ENCODE measurements around the gene RMC1.

RMC1 gene

DNA sequence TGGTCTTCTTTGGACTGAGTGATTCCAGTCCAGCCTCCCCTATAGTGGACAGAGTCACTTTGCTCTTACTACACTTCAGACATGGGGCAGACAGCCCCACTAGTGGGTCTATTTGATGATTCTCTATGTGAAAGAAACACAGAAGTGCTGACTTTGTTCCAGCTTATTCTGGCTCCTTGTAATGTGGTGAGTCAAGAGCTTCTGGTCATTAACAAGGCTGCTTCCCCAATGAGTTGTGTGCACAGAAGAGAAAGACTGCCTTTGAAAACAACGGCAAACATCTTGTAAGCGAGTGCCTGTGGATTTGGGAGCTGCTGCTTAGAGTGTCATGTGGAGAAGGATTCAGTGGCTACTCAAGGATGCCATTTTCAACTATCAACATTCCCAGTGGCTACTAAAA is 39.1 kb downstream of the RMC1 start:
- in situ Hi-C loops (cut with MboI; ENCODE audit: low sequenced_read_pairs, unreplicated experiment), result no loop called here
- TF ChIP-seq, protein P1, sequence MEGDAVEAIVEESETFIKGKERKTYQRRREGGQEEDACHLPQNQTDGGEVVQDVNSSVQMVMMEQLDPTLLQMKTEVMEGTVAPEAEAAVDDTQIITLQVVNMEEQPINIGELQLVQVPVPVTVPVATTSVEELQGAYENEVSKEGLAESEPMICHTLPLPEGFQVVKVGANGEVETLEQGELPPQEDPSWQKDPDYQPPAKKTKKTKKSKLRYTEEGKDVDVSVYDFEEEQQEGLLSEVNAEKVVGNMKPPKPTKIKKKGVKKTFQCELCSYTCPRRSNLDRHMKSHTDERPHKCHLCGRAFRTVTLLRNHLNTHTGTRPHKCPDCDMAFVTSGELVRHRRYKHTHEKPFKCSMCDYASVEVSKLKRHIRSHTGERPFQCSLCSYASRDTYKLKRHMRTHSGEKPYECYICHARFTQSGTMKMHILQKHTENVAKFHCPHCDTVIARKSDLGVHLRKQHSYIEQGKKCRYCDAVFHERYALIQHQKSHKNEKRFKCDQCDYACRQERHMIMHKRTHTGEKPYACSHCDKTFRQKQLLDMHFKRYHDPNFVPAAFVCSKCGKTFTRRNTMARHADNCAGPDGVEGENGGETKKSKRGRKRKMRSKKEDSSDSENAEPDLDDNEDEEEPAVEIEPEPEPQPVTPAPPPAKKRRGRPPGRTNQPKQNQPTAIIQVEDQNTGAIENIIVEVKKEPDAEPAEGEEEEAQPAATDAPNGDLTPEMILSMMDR (IDR thresholded peaks at IDR 0.05; ENCODE audit: borderline replicate concordance, control extremely low read depth, extremely low read depth, insufficient read depth, missing control alignments), result no peak
- no peak for DNase-seq (ENCODE audit: low spot score)

DNA sequence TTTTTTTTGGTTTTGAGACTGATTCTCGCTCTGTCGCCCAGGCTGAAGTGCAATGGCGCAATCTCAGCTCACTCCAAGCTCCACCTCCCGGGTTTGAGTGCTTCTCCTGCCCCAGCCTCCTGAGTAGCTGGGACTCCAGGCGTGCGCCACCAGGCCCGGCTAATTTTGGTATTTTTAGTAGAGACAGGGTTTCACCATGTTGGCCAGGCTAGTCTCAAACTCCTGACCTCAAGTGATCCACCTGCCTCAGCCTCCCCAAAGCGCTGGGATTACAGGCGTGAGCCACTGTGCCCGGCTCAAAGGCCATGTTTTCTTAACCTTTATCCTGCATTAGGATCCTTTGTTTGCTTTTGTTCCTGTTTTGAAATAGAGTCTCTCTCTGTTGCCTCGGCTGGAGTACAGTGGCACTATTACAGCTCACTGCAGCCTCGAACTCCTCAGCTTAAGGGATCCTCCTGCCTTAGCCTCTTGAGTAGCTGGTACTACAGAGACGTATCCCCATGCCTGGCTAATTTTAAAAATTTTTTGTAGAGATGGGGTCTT is 42.0 kb downstream of the RMC1 start:
- in situ Hi-C loops (cut with MboI; ENCODE audit: low sequenced_read_pairs, unreplicated experiment), result no loop called here
- no peak for DNase-seq (ENCODE audit: low spot score)
- TF ChIP-seq, protein P1 (IDR thresholded peaks at IDR 0.05; ENCODE audit: borderline replicate concordance, control extremely low read depth, extremely low read depth, insufficient read depth, missing control alignments), result no peak

DNA sequence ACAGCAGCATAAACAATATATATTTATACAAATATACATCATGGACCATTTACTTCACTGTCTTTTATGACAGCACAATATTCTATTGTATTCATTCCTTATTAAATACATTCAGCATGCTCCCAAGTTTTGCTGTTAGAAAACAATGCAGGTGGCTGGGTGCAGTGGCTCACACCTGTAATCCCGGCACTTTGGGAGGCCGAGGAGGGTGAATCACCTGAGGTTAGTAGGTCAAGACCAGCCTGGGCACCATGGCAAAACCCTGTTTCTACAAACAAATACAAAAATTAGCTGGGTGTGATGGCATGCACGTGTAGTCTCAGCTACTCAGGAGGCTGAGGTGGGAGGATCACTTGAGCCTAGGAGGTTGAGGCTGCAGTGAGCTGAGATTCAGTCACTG is 44.0 kb downstream of the RMC1 start:
- in situ Hi-C loops (cut with MboI; ENCODE audit: low sequenced_read_pairs, unreplicated experiment), result no loop called here
- no peak for DNase-seq (ENCODE audit: low spot score)
- TF ChIP-seq, protein P1 (IDR thresholded peaks at IDR 0.05; ENCODE audit: borderline replicate concordance, control extremely low read depth, extremely low read depth, insufficient read depth, missing control alignments), result no peak

DNA sequence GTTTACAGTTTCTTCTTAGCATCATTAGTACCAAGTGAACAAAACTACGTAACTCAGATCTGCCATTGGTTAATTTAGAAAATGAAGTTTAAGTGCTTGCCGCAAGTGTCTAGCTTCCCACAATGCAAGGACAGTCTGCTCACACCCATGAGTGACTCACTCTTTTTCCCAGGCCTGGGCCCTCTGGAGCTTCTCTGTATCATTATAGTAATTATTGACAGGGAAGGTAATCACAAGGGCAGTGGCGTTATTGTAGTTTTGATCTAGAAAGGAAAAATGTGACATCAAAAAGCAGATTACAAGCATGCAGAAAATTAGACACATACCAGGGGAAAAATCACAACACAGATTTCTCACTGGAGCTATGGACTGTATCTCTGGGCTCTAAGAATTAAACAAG is 44.5 kb downstream of the RMC1 start:
- in situ Hi-C loops (cut with MboI; ENCODE audit: low sequenced_read_pairs, unreplicated experiment), result no loop called here
- DNase-seq (ENCODE audit: low spot score), result no peak
- TF ChIP-seq, protein P1 (IDR thresholded peaks at IDR 0.05; ENCODE audit: borderline replicate concordance, control extremely low read depth, extremely low read depth, insufficient read depth, missing control alignments), result no peak

DNA sequence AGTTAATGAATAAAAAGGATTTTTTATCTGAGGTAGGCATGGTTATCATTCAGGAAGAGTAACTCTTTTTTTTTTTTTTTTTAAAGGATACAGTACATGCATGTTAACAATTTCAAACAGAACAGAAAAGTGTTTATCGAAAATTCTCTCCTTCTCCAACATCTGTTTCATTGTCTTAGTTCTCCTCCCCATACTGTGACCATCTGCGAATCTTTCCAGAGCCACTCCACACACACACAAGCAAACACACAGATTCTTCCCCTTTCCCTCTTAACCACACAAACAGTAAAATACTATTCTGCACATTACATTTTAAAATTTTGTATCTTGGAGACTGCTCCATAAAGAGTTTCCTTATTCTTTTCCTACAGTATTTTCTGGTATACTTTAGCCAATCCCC is 45.0 kb downstream of the RMC1 start:
- DNase-seq (ENCODE audit: low spot score), result no peak
- TF ChIP-seq, protein P1 (IDR thresholded peaks at IDR 0.05; ENCODE audit: borderline replicate concordance, control extremely low read depth, extremely low read depth, insufficient read depth, missing control alignments), result no peak
- in situ Hi-C loops (cut with MboI; ENCODE audit: low sequenced_read_pairs, unreplicated experiment), result no loop called here

DNA sequence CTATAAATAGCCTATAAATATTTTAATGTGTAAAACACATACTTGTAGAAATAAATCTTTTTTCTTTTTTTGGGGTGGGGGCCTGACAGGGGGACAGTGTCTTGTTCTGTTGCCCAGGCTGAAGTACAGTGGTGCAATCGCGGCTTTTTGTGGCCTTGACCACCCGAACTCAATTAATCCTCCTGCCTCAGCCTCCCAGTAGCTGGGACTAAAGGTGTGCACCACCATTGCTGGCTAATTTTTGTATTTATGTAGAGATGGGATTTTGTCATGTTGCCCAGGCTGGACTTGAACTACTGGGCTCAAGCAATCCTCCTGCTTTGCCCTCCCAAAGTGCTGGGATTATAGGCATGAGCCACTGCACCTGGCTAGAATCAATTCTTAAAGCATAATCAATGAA is 45.4 kb downstream of the RMC1 start:
- TF ChIP-seq, protein P1 (IDR thresholded peaks at IDR 0.05; ENCODE audit: borderline replicate concordance, control extremely low read depth, extremely low read depth, insufficient read depth, missing control alignments), result no peak
- no peak for DNase-seq (ENCODE audit: low spot score)
- in situ Hi-C loops (cut with MboI; ENCODE audit: low sequenced_read_pairs, unreplicated experiment), result no loop called here

DNA sequence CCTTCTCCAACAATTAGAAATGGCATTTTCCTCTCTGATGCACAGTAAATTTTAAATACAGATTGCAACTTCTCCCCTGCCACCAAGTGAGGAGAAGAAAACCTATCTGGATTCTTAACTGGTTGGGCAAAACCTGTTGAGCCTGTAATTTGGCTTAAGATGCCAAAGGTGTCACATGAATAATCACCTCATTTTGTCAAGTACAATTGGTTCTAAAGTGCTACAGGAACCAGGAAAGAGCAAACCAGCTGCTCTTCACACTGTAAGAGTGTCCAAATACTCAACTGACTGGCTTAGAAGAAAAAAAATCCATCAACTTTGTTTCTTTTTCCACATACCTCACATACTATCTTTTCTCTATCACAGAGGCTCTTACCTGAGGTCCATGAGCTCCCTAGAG is 47.6 kb downstream of the RMC1 start:
- in situ Hi-C loops (cut with MboI; ENCODE audit: low sequenced_read_pairs, unreplicated experiment), result no loop called here
- DNase-seq (ENCODE audit: low spot score), result no peak
- TF ChIP-seq, protein P1 (IDR thresholded peaks at IDR 0.05; ENCODE audit: borderline replicate concordance, control extremely low read depth, extremely low read depth, insufficient read depth, missing control alignments), result no peak
